MM.1S (cell line): ENCODE results near the gene BCOR.

Experiments
- EZH2 ChIP-seq: fragments of 300-600 bp; sonication (generic); optimal IDR thresholded peaks from 2 replicates; pipeline ENCODE3; 2017; ENCODE audit warnings: low read depth, mild to moderate bottlenecking, antibody characterized with exemption, low read length, mixed read lengths
- TF ChIP-seq, protein P1 (sequence below): fragments of 300-600 bp; sonication (generic); IDR thresholded peaks from 2 replicates; pipeline ENCODE4 v1.5.1; 2016; ENCODE audit warnings: antibody characterized with exemption, low read length, mixed read lengths

DNA sequence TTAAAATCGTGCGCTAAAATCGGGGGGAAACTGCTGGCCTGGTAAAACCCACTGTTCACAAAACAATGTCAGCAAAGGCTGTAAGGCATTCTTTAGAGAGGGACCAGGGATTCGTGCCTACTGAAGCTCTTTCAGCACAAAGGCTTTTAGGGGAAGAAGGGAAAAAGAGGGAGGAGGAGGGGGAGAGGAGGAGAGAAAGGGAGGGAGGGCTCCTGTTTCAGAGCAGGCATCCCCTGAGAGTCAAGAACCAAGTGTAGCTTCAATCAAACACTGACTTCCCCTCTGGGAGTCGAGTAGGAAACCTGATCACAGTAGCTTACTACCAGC lies 9.5 kb downstream of the BCOR start:
- TF ChIP-seq, protein P1, sequence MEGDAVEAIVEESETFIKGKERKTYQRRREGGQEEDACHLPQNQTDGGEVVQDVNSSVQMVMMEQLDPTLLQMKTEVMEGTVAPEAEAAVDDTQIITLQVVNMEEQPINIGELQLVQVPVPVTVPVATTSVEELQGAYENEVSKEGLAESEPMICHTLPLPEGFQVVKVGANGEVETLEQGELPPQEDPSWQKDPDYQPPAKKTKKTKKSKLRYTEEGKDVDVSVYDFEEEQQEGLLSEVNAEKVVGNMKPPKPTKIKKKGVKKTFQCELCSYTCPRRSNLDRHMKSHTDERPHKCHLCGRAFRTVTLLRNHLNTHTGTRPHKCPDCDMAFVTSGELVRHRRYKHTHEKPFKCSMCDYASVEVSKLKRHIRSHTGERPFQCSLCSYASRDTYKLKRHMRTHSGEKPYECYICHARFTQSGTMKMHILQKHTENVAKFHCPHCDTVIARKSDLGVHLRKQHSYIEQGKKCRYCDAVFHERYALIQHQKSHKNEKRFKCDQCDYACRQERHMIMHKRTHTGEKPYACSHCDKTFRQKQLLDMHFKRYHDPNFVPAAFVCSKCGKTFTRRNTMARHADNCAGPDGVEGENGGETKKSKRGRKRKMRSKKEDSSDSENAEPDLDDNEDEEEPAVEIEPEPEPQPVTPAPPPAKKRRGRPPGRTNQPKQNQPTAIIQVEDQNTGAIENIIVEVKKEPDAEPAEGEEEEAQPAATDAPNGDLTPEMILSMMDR: no peak
- no peak for TF ChIP-seq EZH2
